SK-N-MC (cell line): ENCODE results near the gene NEURL3.

Experiments used
- EZH2 ChIP-seq: fragments of 200-600 bp; sonication (generic); IDR thresholded peaks from one replicate; pipeline ENCODE4 v1.6.1; 2017; ENCODE audit warnings: antibody characterized with exemption
- POLR2AphosphoS5 ChIP-seq: IDR thresholded peaks from 2 replicates; pipeline ENCODE4 v1.6.1; 2012; ENCODE audit warnings: mild to moderate bottlenecking, low read depth, low read length, borderline replicate concordance

DNA sequence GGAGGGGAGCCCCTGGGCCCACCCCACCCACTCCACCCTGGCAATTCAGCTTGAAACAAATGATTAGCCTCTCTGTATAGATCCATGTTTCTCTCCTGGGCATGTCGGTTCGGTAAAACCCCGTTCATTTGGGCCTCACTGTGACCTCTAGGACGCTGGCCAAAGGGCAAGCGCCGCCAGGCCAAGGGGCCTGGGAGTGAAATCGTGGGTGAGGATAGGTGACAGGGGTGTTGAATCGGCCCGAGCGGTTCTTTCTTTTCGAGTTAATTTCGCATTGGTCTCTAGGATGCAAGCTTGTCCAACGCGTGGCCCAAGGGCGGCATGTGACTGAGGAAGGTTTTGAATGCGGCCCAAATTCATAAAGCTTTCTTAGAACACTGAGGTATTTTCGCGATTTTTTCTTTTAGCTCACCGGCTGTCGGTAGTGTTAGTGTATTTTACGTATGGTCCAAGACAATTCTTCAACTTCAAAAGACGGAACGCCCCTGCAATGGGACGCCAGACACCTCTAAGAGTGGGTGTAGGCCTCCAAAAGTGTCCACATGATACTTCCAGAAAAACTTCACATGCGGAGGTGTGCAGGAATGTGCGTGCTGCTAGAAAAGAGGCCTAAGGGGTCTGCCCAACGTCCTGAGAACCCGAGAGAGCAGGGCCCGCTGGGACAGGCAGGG lies 21.6 kb upstream of the NEURL3 start:
- no peak for TF ChIP-seq POLR2AphosphoS5
- TF ChIP-seq EZH2, result no peak
